T47D (cell line): ENCODE data around the gene TEX261.
"Not testable (repeated sequence)": the region's sequence is repeated elsewhere in the genome, so short reads cannot be mapped to it uniquely, and the experiment has no call there.

Experiments used
- DNase-seq, 2 experiments: peaks; one replicate each; pipeline versions ENCODE4 v3.0.0 to v3.0.0-alpha.2; 2011 to 2012; ENCODE audit warnings: low read depth in 1 of 2, low spot score in 1 of 2
- JUND ChIP-seq: IDR thresholded peaks from 2 replicates; pipeline ENCODE4 v1.6.1; 2012; ENCODE audit warnings: low read depth
- in situ Hi-C: cut with HindIII; loops from 2 replicates; pipeline ENCODE4 v1.10.0; 2016; ENCODE audit warnings: low sequenced_read_pairs, low pct_unique_long_range_greater_than_20kb

The TEX261 gene

DNA sequence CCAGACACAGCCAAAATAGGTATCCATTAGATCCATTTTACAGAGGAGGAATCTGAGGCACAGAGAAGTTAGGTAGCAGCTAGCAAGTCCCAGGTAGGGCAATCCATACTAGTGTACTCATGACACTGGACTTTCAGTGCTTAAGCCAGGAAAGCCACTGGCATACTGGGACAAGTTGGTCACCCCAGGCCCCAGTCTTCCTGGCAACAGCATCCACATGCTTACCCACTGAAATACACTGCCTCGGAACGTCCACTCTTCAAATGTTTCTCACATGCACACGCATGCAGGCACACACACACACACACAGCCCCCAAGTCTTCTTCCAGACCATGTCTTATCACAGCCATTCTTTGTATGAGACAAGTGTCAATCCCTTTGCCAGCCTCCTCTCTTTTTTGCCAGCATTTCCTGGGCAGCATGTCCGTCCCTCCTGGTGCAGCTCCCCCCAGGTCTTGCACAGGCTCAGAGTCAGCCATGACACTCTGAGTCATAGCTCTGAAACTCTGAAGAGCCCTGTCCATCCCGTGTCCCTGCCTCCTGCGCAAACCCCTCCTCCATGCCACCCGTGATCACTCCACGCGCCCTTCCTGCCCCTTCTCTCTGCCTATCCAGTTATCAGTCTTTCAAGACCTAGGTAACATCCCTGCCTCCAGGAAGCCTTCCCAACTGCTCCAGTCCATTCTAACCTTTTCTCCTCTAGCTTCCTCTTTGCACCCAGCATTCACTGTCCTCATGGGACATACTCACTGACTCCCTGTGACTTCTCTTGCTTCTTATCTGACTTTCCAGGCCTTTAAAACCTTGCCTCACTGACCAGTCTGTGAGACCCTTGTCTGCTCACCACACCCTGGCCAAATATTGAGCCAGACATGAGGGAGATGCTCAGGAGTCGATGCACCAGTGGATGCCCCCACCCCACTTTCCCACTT lies 10.9 kb upstream of the TEX261 start:
- TF ChIP-seq JUND, result no peak
- no peak for DNase-seq
- in situ Hi-C loops, result no loop called here

DNA sequence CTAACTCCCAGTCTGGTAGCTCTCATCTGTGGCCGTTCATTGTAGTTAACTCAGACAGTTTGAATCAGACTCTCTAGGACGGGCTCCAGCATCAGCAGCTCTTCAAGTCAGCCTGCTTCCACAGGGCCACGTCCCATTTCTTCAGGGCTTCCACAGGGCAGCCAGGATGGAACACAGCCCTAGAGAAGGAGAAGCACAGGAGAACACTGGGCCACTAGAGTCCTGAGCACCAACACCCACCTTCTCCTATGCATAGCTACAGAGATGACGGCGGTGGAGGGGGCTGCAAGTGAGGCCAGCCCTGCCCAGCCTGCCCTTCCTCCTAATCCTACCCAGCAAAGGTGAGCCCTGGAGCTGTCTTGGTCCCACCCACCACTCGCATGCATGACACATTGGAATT lies 10.2 kb upstream of the TEX261 start:
- TF ChIP-seq JUND, result no peak
- in situ Hi-C loops, result no loop called here
- DNase-seq, result no peak

GRCh38 chr2:71003966-71004755 lies 9.5 kb upstream of the TEX261 start:
- no peak for DNase-seq
- TF ChIP-seq JUND, result no peak
- in situ Hi-C loops, result no loop called here

DNA sequence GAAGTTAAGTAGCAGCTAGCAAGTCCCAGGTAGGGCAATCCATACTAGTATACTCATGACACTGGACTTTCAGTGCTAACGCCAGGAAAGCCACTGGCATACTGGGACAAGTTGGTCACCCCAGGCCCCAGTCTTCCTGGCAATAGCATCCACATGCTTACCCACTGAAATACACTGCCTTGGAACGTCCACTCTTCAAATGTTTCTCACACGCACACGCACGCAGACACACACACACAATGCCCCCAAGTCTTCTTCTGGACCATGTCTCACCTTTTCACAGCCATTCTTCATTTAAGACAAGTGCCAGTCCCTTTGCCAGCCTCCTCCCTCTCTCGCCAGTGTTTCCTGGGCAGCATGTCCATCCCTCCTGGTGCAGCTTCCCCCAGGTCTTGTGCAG lies 8.7 kb upstream of the TEX261 start:
- in situ Hi-C loops, result no loop called here
- DNase-seq, result no peak
- no peak for TF ChIP-seq JUND

DNA sequence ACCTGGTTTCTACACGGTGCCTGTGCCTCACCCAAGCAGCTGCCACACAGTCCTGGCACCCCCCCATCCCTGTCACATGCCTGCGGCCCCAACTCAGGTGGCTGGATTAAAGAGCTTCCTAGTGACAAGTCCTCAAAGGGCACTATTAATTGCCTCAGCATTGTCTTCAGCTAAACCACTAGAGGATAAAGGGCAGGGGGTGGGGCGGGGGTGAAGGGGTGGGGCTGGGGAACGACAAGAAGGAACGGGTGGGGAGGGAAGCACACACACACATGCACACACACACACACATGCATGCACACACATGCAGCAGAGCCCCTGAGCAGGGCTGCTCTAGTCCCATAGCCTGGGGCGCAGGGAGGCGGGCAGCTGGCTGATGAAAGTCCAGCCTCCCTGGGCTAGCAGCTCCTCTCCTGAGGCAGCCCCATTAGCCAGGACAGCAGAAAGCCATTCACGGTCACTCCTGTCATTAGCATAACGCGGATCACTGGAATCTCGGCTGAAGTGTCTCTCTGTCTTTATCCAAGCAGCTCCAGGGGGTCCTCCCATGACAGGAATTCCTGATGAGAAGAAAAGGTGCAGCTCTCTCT lies 7.4 kb upstream of the TEX261 start:
- no peak for DNase-seq
- in situ Hi-C loops, result no loop called here

DNA sequence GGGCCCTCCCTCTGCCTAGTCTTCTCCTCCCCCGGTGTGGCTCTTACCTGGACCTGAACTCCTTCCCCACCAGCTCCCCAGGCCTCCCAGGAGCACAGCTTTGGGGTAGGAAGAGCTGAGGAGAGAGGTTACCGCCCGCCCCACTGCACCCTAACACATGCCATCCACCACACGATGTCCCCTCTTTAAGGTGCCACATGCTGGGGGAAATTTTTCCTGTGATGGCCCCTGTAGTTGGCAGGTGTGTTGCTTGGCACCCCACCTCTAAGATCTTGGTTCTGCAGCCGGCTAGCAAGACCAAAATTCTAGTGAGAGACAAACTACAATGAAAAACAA lies 6.9 kb upstream of the TEX261 start:
- in situ Hi-C loops, result no loop called here
- no peak for DNase-seq
- no peak for TF ChIP-seq JUND

More for the DNA sequence above, 7.4 kb upstream of the TEX261 start:
- TF ChIP-seq JUND, result no peak

DNA sequence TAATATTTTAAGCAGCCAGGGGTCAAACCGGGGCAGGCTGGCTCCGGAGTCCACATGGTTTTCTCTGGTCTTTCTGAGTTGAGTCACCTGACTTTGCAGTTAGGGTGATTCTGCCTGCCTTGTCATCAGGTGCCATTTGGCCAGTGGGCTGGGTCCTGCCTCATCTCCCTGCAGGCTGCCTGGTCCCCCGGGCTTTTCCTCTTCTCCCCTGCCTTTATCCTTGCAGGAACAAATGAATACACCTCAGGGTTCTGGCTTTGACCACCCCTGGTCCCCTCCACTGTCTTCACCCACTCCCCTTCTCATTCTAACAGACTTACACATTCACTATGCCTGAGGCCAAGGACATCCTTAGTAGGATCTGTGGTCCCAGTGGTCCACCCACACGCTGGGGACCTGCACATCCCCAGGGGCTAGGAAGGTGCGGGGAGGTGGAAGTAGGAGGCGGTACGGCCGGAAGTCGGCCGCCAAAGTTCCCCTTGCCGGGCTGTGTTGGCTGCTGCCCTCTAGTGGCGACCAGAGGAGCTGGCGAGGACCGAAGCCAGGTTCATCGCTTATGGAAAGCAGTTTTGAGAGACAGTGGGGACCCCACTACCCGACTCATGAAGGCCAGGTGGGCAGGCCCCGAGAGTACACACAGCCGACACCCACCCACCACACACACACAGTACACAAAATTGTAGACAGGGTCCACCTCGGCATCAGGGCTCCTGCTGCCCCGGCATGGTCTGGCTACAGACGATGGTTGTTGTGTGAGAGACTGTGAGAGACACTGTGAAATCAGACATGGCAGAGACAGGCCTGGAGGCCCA lies 6.3 kb upstream of the TEX261 start:
- peak in 1 of 2 experiments; percentile 70 for DNase-seq
- TF ChIP-seq JUND, result no peak
- in situ Hi-C loops, result no loop called here

- in situ Hi-C loops, DNase-seq: not testable (repeated sequence)
These were observed 5.3 kb upstream of the TEX261 start for GRCh38 chr2:70999931-71000330.

DNA sequence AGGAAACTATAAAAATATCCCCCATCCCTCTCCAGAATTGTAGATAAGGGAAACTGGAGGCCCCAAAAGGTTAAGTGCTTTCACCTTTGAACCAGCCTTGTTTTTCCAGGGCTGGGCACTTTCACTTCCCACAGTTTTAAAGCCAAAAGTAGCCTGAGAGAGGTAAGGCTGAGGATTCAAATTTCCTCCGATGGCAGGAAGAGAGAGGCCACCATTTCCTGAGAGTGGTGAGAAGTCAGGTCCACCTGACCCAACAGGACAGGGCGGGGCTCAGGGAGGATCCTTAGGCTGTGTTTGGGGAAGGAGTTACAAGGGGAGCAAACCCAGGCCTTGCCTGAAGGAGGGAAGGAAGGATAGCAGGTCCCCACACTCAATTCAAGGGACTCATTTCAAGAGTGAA lies 4.7 kb upstream of the TEX261 start:
- TF ChIP-seq JUND, result no peak
- DNase-seq, result no peak
- in situ Hi-C loops, result no loop called here

DNA sequence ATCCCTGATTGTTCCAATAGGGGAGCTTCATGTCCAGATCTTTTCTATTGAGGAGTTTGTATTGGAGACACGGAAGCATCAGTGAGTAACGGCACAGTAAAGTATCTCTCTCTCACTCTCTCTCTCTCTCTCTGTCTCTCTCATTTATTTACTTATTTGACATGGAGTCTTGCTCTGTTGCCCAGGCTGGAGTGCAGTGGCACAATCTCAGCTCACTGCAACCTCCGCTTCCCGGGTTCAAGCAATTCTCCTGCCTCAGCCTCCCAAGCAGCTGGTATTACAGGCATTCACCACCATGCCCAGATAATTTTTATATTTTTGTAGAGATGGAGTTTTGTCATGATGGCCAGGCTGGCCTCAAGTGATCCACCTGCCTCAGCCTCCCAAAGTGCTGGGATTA lies 4.2 kb upstream of the TEX261 start:
- in situ Hi-C loops, DNase-seq: not testable (repeated sequence)

DNA sequence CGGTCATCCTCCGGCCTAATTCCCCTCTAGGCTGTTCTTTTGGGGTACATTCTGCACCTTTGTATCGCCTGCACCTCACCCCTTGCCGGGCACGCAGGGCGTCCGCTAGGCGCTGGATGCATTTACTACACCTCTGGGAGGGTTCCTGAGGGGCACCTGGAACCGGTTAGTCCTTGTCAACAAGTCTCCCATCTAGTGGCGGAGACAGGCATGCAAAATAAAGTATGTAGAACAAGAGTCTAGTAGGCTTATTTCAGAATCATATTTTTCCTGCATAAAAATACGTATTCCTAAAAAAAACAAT lies 705 bp upstream of the TEX261 start:
- DNase-seq, result peak; percentile 48 to 71
- no peak for TF ChIP-seq JUND
- in situ Hi-C loops, result no loop called here

GRCh38 chr2:70994009-70994698 lies 519 bp downstream of the TEX261 start:
- in situ Hi-C loops, result no loop called here
- peak in 1 of 2 experiments; percentile 9 for DNase-seq
- TF ChIP-seq JUND, result no peak
